Upper lobe of left lung (tissue), 6 donors: ENCODE measurements around the gene DLG2. TPM values are rescaled to one million over a fixed set of nuclear protein-coding genes. Genes with fewer than 3 reads are reported as not detected.

Experiments used
- ATAC-seq, 2 donors: fragments of 200-7000 bp; cut with Tn5 transposase; one replicate each; pipeline ENCODE4 v1.9.1; 2022; ENCODE audit warnings: mild to moderate bottlenecking in 2 of 2, moderate library complexity in 2 of 2; ENCODE audit not compliant: low FRiP score in 2 of 2
- DNase-seq, 2 donors: peaks; one replicate each; pipeline ENCODE4 v3.0.0-alpha.2; 2019 to 2020
- H3K27ac ChIP-seq, 4 donors: fragments of 200-600 bp; sonication (generic); one replicate each; pipeline ENCODE4 v1.5.1; 2016 to 2019
- H3K27me3 ChIP-seq, 4 donors: fragments of 200-600 bp; sonication (generic); one replicate each; pipeline ENCODE4 v1.5.1; 2017 to 2019
- H3K36me3 ChIP-seq, 4 donors: fragments of 200-600 bp; sonication (generic); one replicate each; pipeline ENCODE4 v1.5.1; 2016 to 2019
- H3K4me1 ChIP-seq, 4 donors: fragments of 200-600 bp; sonication (generic); one replicate each; pipeline ENCODE4 v1.5.1; 2018 to 2019
- H3K4me3 ChIP-seq, 4 donors: fragments of 200-600 bp; sonication (generic); one replicate each; pipeline ENCODE4 v1.5.1; 2017 to 2019; ENCODE audit warnings: mild to moderate bottlenecking in 2 of 4, moderate library complexity in 1 of 4
- H3K9me3 ChIP-seq, 4 donors: fragments of 200-600 bp; sonication (generic); one replicate each; pipeline ENCODE4 v1.5.1; 2018 to 2019
- EP300 ChIP-seq, 4 donors: sonication (generic); formaldehyde crosslinking; IDR thresholded peaks; one replicate each; pipeline ENCODE4 v1.5.1; 2017; ENCODE audit warnings: antibody characterized with exemption in 4 of 4, control low read depth in 2 of 4
- POLR2A ChIP-seq, 4 donors: fragments of 450-650 bp; IDR thresholded peaks; one replicate each; pipeline ENCODE4 v1.5.1; 2016 to 2017; ENCODE audit warnings: antibody characterized with exemption in 4 of 4, mild to moderate bottlenecking in 2 of 4
- POLR2AphosphoS5 ChIP-seq, 2 donors: sonication (generic); formaldehyde crosslinking; IDR thresholded peaks; one replicate each; pipeline ENCODE4 v1.5.1; 2017; ENCODE audit warnings: antibody characterized with exemption in 2 of 2
- WGBS, 2 donors: methylation state at CpG; one replicate each; pipeline ENCODE4 v1.1.5; 2017 to 2018; 5-methylcytosine and 5-hydroxymethylcytosine counted together
- total RNA-seq, 6 donors: library from RNA; depleted of rRNA in 4 of 6; stranded (reverse); fragments of >200 nt in 4 of 6; gene quantifications; one replicate each; pipeline versions ENCODE4 v1.1.0 to v1.2.1, GENCODE V29; 2016 to 2021
- TF ChIP-seq, protein P1 (sequence below), 6 experiments: fragments of 450-650 bp in 4 of 6; fragments of 200-600 bp in 2 of 6; sonication (generic) in 2 of 6; IDR thresholded peaks; one replicate each; pipeline ENCODE4 v1.5.1; 2016 to 2019; ENCODE audit warnings: antibody characterized with exemption in 6 of 6
- donor health status: DM: no; HTN: no; CAD: no; lungs with moderate emphysema.
- donor health status: DM: no; HTN: yes; CAD: no; lungs with severe emphysema.

The DLG2 gene
- total RNA-seq, 6 donors from 2014 or later, result 3.4 to 37.7 (median 9.1) TPM

GRCh38 chr11:84958295-84958694 lies 668.8 kb downstream of the DLG2 start:
- no peaks in the 10 kb centered on the region for H3K4me1 ChIP-seq
- DNase-seq, result no peak
- ATAC-seq, result no peak
- H3K27me3 ChIP-seq, result no peaks in the 10 kb centered on the region
- no peaks in the 10 kb centered on the region for H3K36me3 ChIP-seq
- 53 to 70% methylated on average over 2 of the region's 2 CpGs for WGBS, 2 donors
- H3K27ac ChIP-seq, result no peak overlapping the region
- TF ChIP-seq EP300 (IDR thresholded peaks at IDR 0.05) (no peak), POLR2A (IDR thresholded peaks at IDR 0.05) (no peak), POLR2AphosphoS5 (IDR thresholded peaks at IDR 0.05) (no peak)
- TF ChIP-seq, protein P1, sequence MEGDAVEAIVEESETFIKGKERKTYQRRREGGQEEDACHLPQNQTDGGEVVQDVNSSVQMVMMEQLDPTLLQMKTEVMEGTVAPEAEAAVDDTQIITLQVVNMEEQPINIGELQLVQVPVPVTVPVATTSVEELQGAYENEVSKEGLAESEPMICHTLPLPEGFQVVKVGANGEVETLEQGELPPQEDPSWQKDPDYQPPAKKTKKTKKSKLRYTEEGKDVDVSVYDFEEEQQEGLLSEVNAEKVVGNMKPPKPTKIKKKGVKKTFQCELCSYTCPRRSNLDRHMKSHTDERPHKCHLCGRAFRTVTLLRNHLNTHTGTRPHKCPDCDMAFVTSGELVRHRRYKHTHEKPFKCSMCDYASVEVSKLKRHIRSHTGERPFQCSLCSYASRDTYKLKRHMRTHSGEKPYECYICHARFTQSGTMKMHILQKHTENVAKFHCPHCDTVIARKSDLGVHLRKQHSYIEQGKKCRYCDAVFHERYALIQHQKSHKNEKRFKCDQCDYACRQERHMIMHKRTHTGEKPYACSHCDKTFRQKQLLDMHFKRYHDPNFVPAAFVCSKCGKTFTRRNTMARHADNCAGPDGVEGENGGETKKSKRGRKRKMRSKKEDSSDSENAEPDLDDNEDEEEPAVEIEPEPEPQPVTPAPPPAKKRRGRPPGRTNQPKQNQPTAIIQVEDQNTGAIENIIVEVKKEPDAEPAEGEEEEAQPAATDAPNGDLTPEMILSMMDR (IDR thresholded peaks at IDR 0.05), result no peak
- no peaks in the 10 kb centered on the region for H3K9me3 ChIP-seq
- no peak overlapping the region for H3K4me3 ChIP-seq

DNA sequence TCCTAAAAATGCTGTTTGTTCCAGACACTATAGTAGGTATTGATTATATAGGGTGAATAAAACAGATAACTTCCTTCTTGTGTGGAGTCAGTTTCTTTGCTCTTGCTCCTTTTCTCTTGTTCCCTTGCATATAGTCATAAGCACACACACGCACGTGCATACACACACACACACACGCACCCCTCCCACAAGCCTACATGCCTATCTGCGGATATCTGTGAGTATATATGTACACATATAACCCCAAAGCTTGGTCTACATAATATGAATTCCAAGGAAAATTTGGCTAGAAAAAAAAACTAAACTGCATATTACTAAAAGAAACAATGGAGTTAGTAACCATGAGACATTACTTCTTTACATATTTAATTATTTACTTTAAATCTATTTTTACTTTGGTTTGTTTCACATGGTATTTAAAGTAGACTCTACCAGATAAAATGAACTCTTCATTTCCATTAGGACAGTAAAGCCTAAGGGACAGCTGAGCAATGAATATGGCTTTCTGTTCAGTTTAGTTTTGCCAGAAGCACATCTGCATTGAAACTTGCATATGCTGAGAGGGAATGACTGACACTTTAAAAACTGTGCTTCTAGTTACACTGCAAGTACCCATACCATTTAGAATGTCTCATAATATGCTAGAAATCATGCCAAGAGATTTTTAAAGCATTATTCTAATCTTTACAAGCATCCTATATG lies 676.4 kb downstream of the DLG2 start:
- TF ChIP-seq POLR2AphosphoS5 (IDR thresholded peaks at IDR 0.05), result no peak
- no peak for TF ChIP-seq POLR2A (IDR thresholded peaks at IDR 0.05)
- TF ChIP-seq, protein P1 (IDR thresholded peaks at IDR 0.05), result no peak
- TF ChIP-seq EP300 (IDR thresholded peaks at IDR 0.05), result no peak
- no peaks in the 10 kb centered on the region for H3K36me3 ChIP-seq
- DNase-seq (no peak), ATAC-seq (no peak)
- H3K9me3 ChIP-seq, result no peaks in the 10 kb centered on the region
- H3K27ac ChIP-seq, result no peak overlapping the region
- H3K4me3 ChIP-seq, result no peak overlapping the region
- 84 to 91% methylated on average over 4 of the region's 4 CpGs for WGBS, 2 donors
- H3K27me3 ChIP-seq, result no peaks in the 10 kb centered on the region
- H3K4me1 ChIP-seq, result no peaks in the 10 kb centered on the region

DNA sequence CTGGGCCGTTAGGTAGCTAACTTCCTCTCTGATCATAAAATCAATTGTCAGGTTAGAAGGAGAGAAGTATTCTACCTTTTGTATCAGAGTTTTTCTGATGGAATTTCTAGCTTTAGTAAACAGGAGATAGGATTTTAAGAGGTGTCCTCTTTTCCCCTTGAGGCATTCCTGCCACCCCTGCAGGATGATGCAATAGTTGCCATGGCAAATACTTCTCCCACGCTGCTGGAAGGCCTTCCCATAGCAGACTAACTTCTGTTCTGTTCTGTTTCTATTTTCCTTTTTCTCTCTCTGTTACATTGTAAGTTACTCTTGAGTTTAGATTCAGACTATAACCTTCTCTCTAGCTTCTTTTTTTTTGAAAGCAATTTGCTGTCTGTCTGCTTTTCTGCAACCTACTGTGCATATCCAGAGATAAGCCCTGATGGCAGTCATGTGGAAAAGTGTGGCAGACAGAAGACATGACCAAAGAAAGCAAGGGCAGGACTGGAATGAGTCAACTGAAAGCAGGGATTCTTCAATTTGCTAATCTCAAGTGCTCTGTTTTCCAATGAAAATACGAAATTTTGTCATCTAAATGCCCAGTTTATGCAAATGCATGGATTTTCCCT lies 679.1 kb downstream of the DLG2 start:
- H3K9me3 ChIP-seq, result no peaks in the 10 kb centered on the region
- no peaks in the 10 kb centered on the region for H3K4me1 ChIP-seq
- H3K4me3 ChIP-seq, result no peak overlapping the region
- no peaks in the 10 kb centered on the region for H3K36me3 ChIP-seq
- TF ChIP-seq POLR2AphosphoS5 (IDR thresholded peaks at IDR 0.05) (no peak), EP300 (IDR thresholded peaks at IDR 0.05) (no peak)
- TF ChIP-seq, protein P1 (IDR thresholded peaks at IDR 0.05), result no peak
- no peaks in the 10 kb centered on the region for H3K27me3 ChIP-seq
- no peak for ATAC-seq
- 51 to 65% methylated on average over 3 of the region's 3 CpGs for WGBS, 2 donors
- no peak overlapping the region for H3K27ac ChIP-seq
- DNase-seq, result no peak

GRCh38 chr11:84947070-84947469 lies 680.1 kb downstream of the DLG2 start:
- Histone ChIP-seq H3K4me1 (no peaks in the 10 kb centered on the region), H3K36me3 (no peaks in the 10 kb centered on the region), H3K27ac (no peak overlapping the region), H3K27me3 (no peaks in the 10 kb centered on the region), H3K9me3 (no peaks in the 10 kb centered on the region), H3K4me3 (no peak overlapping the region)
- 92 to 93% methylated on average over 3 of the region's 3 CpGs for WGBS, 2 donors
- ATAC-seq, result no peak
- no peak for TF ChIP-seq POLR2AphosphoS5 (IDR thresholded peaks at IDR 0.05)
- TF ChIP-seq EP300 (IDR thresholded peaks at IDR 0.05), result no peak
- TF ChIP-seq, protein P1 (IDR thresholded peaks at IDR 0.05), result no peak
- TF ChIP-seq POLR2A (IDR thresholded peaks at IDR 0.05), result no peak
- no peak for DNase-seq

GRCh38 chr11:84930863-84931262 lies 696.3 kb downstream of the DLG2 start:
- Histone ChIP-seq H3K36me3 (no peaks in the 10 kb centered on the region), H3K9me3 (peaks cover 0 to 6% (median 0%) of the 10 kb centered on the region in 4 donors), H3K27me3 (no peaks in the 10 kb centered on the region), H3K27ac (no peak overlapping the region), H3K4me3 (no peak overlapping the region), H3K4me1 (no peaks in the 10 kb centered on the region)
- DNase-seq (no peak), ATAC-seq (no peak)
- 39 to 76% methylated on average over 1 of the region's 1 CpG for WGBS, 2 donors
- TF ChIP-seq POLR2A (IDR thresholded peaks at IDR 0.05), result no peak
- no peak for TF ChIP-seq POLR2AphosphoS5 (IDR thresholded peaks at IDR 0.05)
- no peak for TF ChIP-seq EP300 (IDR thresholded peaks at IDR 0.05)
- TF ChIP-seq, protein P1 (IDR thresholded peaks at IDR 0.05), result no peak
